Type B pancreatic cell (in vitro differentiated cells): ENCODE data around the gene SLC1A4. TPM values are rescaled to one million over a fixed set of nuclear protein-coding genes. Genes with fewer than 3 reads are reported as not detected.
A peak's percentile ranks its signal among the peaks of the same experiment; 100 is the strongest.

Experiments
- DNase-seq: peaks from one replicate; pipeline ENCODE4 v3.0.0; 2021; ENCODE audit warnings: mixed read lengths; ENCODE audit not compliant: unreplicated experiment; ENCODE audit errors: extremely low spot score
- H3K27ac Mint-ChIP-seq: 2 replicates; pipeline ENCODE4 v1.8.0; 2021; ENCODE audit warnings: mild to moderate bottlenecking, mixed read lengths
- H3K27me3 Mint-ChIP-seq: 2 replicates; pipeline ENCODE4 v1.8.0; 2021; ENCODE audit warnings: mixed read lengths
- H3K36me3 Mint-ChIP-seq: 2 replicates; pipeline ENCODE4 v1.8.0; 2021; ENCODE audit warnings: mixed read lengths
- H3K4me1 Mint-ChIP-seq: one replicate; pipeline ENCODE4 v1.8.0; 2021; ENCODE audit warnings: mixed read lengths; ENCODE audit not compliant: unreplicated experiment
- H3K4me3 Mint-ChIP-seq: 2 replicates; pipeline ENCODE4 v1.8.0; 2021; ENCODE audit warnings: mild to moderate bottlenecking, mixed read lengths
- H3K9me3 Mint-ChIP-seq: 2 replicates; pipeline ENCODE4 v1.8.0; 2021; ENCODE audit warnings: mixed read lengths
- total RNA-seq: library from RNA; stranded (reverse); gene quantifications from 2 replicates; pipeline ENCODE4 v1.2.1, GENCODE V29; 2021; ENCODE audit warnings: low replicate concordance
- TF ChIP-seq, protein P1 (sequence below): fragments of 200-600 bp; sonication (generic); conservative IDR thresholded peaks from 2 replicates; pipeline ENCODE4 v1.5.0; 2021; ENCODE audit warnings: antibody characterized with exemption, mild to moderate bottlenecking

Gene SLC1A4
- total RNA-seq, 1 donor from 2014 or later = 13.1 TPM

- H3K4me1 Mint-ChIP-seq = peaks cover 30% of the 10 kb centered on the region
Measured at GRCh38 chr2:64989982-64990614, 899 bp downstream of the SLC1A4 start.

GRCh38 chr2:64990876-64991275 lies 1.7 kb downstream of the SLC1A4 start:
- H3K4me3 Mint-ChIP-seq = peak overlapping the region; percentile 88
- H3K9me3 Mint-ChIP-seq = no peaks in the 10 kb centered on the region
- H3K27ac Mint-ChIP-seq = peak overlapping the region; percentile 70
- peaks cover 21% of the 10 kb centered on the region for H3K27me3 Mint-ChIP-seq
- TF ChIP-seq, protein P1, sequence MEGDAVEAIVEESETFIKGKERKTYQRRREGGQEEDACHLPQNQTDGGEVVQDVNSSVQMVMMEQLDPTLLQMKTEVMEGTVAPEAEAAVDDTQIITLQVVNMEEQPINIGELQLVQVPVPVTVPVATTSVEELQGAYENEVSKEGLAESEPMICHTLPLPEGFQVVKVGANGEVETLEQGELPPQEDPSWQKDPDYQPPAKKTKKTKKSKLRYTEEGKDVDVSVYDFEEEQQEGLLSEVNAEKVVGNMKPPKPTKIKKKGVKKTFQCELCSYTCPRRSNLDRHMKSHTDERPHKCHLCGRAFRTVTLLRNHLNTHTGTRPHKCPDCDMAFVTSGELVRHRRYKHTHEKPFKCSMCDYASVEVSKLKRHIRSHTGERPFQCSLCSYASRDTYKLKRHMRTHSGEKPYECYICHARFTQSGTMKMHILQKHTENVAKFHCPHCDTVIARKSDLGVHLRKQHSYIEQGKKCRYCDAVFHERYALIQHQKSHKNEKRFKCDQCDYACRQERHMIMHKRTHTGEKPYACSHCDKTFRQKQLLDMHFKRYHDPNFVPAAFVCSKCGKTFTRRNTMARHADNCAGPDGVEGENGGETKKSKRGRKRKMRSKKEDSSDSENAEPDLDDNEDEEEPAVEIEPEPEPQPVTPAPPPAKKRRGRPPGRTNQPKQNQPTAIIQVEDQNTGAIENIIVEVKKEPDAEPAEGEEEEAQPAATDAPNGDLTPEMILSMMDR = no peak
- peaks cover 3% of the 10 kb centered on the region for H3K36me3 Mint-ChIP-seq
- peaks cover 30% of the 10 kb centered on the region for H3K4me1 Mint-ChIP-seq
- no peak for DNase-seq

More at GRCh38 chr2:64989982-64990614, 899 bp downstream of the SLC1A4 start:
- H3K4me3 Mint-ChIP-seq = peak overlapping the region; percentile 88
- peaks cover 3% of the 10 kb centered on the region for H3K36me3 Mint-ChIP-seq
- TF ChIP-seq, protein P1 = no peak
- peak overlapping the region; percentile 70 for H3K27ac Mint-ChIP-seq
- H3K27me3 Mint-ChIP-seq = peaks cover 21% of the 10 kb centered on the region
- no peaks in the 10 kb centered on the region for H3K9me3 Mint-ChIP-seq
- peak; percentile 71 for DNase-seq

DNA sequence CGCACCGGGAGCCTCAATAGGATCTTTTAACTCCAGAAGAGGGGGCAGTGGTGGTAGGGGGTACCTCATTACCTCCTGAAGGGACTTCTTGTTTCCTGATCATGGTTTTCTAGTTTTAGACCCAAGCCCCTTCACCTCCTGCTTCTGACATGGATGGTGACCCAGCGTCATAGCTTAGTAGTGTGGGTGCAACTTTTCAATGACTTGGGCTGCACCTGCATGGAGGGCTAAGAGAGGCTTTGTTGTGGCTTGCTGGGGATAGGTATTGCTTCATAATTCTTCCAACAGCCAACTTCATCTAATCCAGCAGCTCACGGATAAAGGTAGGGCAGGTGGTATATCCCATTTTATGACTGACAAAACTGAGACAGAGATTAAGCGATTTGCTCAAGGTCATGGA lies 3.0 kb downstream of the SLC1A4 start:
- H3K4me1 Mint-ChIP-seq = peaks cover 19% of the 10 kb centered on the region
- H3K27me3 Mint-ChIP-seq = peaks cover 21% of the 10 kb centered on the region
- no peak overlapping the region for H3K27ac Mint-ChIP-seq
- TF ChIP-seq, protein P1 = no peak
- peak overlapping the region; percentile 15 for H3K4me3 Mint-ChIP-seq
- no peaks in the 10 kb centered on the region for H3K9me3 Mint-ChIP-seq
- DNase-seq = no peak
- peaks cover 3% of the 10 kb centered on the region for H3K36me3 Mint-ChIP-seq

- TF ChIP-seq, protein P1 = no peak
- H3K27ac Mint-ChIP-seq = no peak overlapping the region
- H3K4me1 Mint-ChIP-seq = peaks cover 16% of the 10 kb centered on the region
- DNase-seq = no peak
- H3K27me3 Mint-ChIP-seq = peaks cover 21% of the 10 kb centered on the region
- peaks cover 3% of the 10 kb centered on the region for H3K36me3 Mint-ChIP-seq
- H3K9me3 Mint-ChIP-seq = no peaks in the 10 kb centered on the region
- H3K4me3 Mint-ChIP-seq = no peak overlapping the region
Measured at GRCh38 chr2:64992990-64993389, 3.8 kb downstream of the SLC1A4 start.

- H3K36me3 Mint-ChIP-seq = peaks cover 3% of the 10 kb centered on the region
- no peak overlapping the region for H3K4me3 Mint-ChIP-seq
- TF ChIP-seq, protein P1 = no peak
- peaks cover 18% of the 10 kb centered on the region for H3K27me3 Mint-ChIP-seq
- peaks cover 12% of the 10 kb centered on the region for H3K4me1 Mint-ChIP-seq
- no peak overlapping the region for H3K27ac Mint-ChIP-seq
- no peak for DNase-seq
- no peaks in the 10 kb centered on the region for H3K9me3 Mint-ChIP-seq
Measured at GRCh38 chr2:64995041-64995440, 5.8 kb downstream of the SLC1A4 start.
